ENCODE data around the gene GDE1. TPM values are rescaled to one million over a fixed set of nuclear protein-coding genes. Genes with fewer than 3 reads are reported as not detected.

Gene GDE1
- total RNA-seq, 1 experiment from 2014 or later, result 45.6 TPM

- POLR2A ChIA-PET (ENCODE audit: unreplicated experiment), result no interaction called here
- intact Hi-C loops (cut with micrococcal nuclease), result no loop called here
- Histone ChIP-seq H2AFZ (ENCODE audit: low read length) (no peak overlapping the region), H3K79me2 (ENCODE audit: low read length) (no peaks in the 10 kb centered on the region), H3K4me3 (ENCODE audit: low read length) (no peak overlapping the region), H3K9me2 (replicated peaks; ENCODE audit: low read length) (no peaks in the 10 kb centered on the region), H3K9me3 (ENCODE audit: low read length) (no peaks in the 10 kb centered on the region), H3K36me3 (ENCODE audit: low read depth, low read length) (no peaks in the 10 kb centered on the region), H3K9ac (ENCODE audit: low read length) (no peak overlapping the region), H4K20me1 (ENCODE audit: low read length) (no peaks in the 10 kb centered on the region), H3F3A (ENCODE audit: low read length, unreplicated experiment) (no peaks in the 10 kb centered on the region), H3K4me2 (ENCODE audit: low read length) (no peak overlapping the region), H3K27ac (ENCODE audit: low read length) (no peak overlapping the region), H3K27me3 (ENCODE audit: low read length) (no peaks in the 10 kb centered on the region), H3K4me1 (ENCODE audit: insufficient read depth, low read length) (no peaks in the 10 kb centered on the region)
- TF ChIP-seq CTCF (conservative IDR thresholded peaks at IDR 0.05; ENCODE audit: low read depth, low read length) (no peak), EZH2 (IDR thresholded peaks at IDR 0.05; ENCODE audit: low read length, unreplicated experiment) (no peak), EZH2phosphoT487 (IDR thresholded peaks at IDR 0.05; ENCODE audit: borderline replicate concordance, low read length) (no peak)
- no peak for ATAC-seq
- no TSS peak for BruUV-seq (replicated peaks)
- CTCF ChIA-PET, result no interaction called here
- DNase-seq, result no peak
These were observed 44.5 kb upstream of the GDE1 start for GRCh38 chr16:19566362-19566761.

- DNase-seq, result no peak
These were observed 41.5 kb upstream of the GDE1 start for GRCh38 chr16:19563377-19563776.

DNA sequence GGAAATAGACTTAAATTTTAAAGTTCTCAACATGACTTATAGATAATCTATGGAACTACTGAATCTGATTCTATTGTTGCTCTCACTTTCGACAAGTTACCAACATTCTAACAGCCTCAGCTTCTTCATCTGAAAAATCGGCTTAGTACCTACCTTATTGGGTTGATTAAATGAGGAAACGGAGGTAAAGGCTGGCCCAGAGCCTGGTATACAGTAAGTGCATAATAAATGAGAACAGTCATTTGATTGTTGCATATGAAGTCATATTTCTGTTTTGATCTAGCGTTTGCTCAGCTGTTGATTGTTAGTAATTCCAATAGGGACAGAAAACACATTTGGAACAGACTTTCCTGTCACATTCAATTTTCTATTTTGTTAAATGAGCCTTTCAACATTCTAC, 38.2 kb upstream of the GDE1 start:
- H3K9ac ChIP-seq (ENCODE audit: low read length), result no peak overlapping the region
- H3F3A ChIP-seq (ENCODE audit: low read length, unreplicated experiment), result no peaks in the 10 kb centered on the region
- no peak for DNase-seq
- H3K27me3 ChIP-seq (ENCODE audit: low read length), result no peaks in the 10 kb centered on the region
- TF ChIP-seq EZH2phosphoT487 (IDR thresholded peaks at IDR 0.05; ENCODE audit: borderline replicate concordance, low read length) (no peak), EZH2 (IDR thresholded peaks at IDR 0.05; ENCODE audit: low read length, unreplicated experiment) (no peak), CTCF (conservative IDR thresholded peaks at IDR 0.05; ENCODE audit: low read depth, low read length) (no peak)
- ChIA-PET CTCF (no interaction called here), POLR2A (ENCODE audit: unreplicated experiment) (no interaction called here)
- no peak overlapping the region for H3K4me2 ChIP-seq (ENCODE audit: low read length)
- intact Hi-C loops (cut with micrococcal nuclease), result no loop called here
- H4K20me1 ChIP-seq (ENCODE audit: low read length), result no peaks in the 10 kb centered on the region
- H2AFZ ChIP-seq (ENCODE audit: low read length), result no peak overlapping the region
- no peaks in the 10 kb centered on the region for H3K36me3 ChIP-seq (ENCODE audit: low read depth, low read length)
- no peaks in the 10 kb centered on the region for H3K4me1 ChIP-seq (ENCODE audit: insufficient read depth, low read length)
- H3K4me3 ChIP-seq (ENCODE audit: low read length), result no peak overlapping the region
- no peaks in the 10 kb centered on the region for H3K79me2 ChIP-seq (ENCODE audit: low read length)
- BruUV-seq (replicated peaks), result no TSS peak
- H3K27ac ChIP-seq (ENCODE audit: low read length), result no peak overlapping the region
- no peak for ATAC-seq
- H3K9me3 ChIP-seq (ENCODE audit: low read length), result no peaks in the 10 kb centered on the region
- no peaks in the 10 kb centered on the region for H3K9me2 ChIP-seq (replicated peaks; ENCODE audit: low read length)

More at GRCh38 chr16:19563377-19563776, 41.5 kb upstream of the GDE1 start:
- Histone ChIP-seq H4K20me1 (ENCODE audit: low read length) (no peaks in the 10 kb centered on the region), H3K36me3 (ENCODE audit: low read depth, low read length) (no peaks in the 10 kb centered on the region), H3K9me2 (replicated peaks; ENCODE audit: low read length) (no peaks in the 10 kb centered on the region), H3K27ac (ENCODE audit: low read length) (no peak overlapping the region), H2AFZ (ENCODE audit: low read length) (no peak overlapping the region), H3K27me3 (ENCODE audit: low read length) (no peaks in the 10 kb centered on the region), H3K4me1 (ENCODE audit: insufficient read depth, low read length) (no peaks in the 10 kb centered on the region), H3K4me3 (ENCODE audit: low read length) (no peak overlapping the region), H3K4me2 (ENCODE audit: low read length) (no peak overlapping the region), H3K9ac (ENCODE audit: low read length) (no peak overlapping the region), H3K9me3 (ENCODE audit: low read length) (no peaks in the 10 kb centered on the region), H3K79me2 (ENCODE audit: low read length) (no peaks in the 10 kb centered on the region), H3F3A (ENCODE audit: low read length, unreplicated experiment) (no peaks in the 10 kb centered on the region)
- ATAC-seq, result no peak
- TF ChIP-seq EZH2phosphoT487 (IDR thresholded peaks at IDR 0.05; ENCODE audit: borderline replicate concordance, low read length) (no peak), EZH2 (IDR thresholded peaks at IDR 0.05; ENCODE audit: low read length, unreplicated experiment) (no peak), CTCF (conservative IDR thresholded peaks at IDR 0.05; ENCODE audit: low read depth, low read length) (no peak)
- BruUV-seq (replicated peaks), result no TSS peak
- POLR2A ChIA-PET (ENCODE audit: unreplicated experiment), result no interaction called here
- CTCF ChIA-PET, result no interaction called here
- intact Hi-C loops (cut with micrococcal nuclease), result no loop called here

Measured in PC-3 (cell line).